Islet of Langerhans (tissue), 1 donor: ENCODE measurements around the gene LRRC73.
"Not testable (repeated sequence)": the region's sequence is repeated elsewhere in the genome, so short reads cannot be mapped to it uniquely, and the experiment has no call there.

Source experiments
- FAIRE-seq: peaks from one replicate; lab custom pipeline; 2011; peaks lifted over from hg19 to GRCh38; lab: Jason Lieb, UNC

LRRC73 gene

GRCh38 chr6:43509142-43509983 lies 783 bp downstream of the LRRC73 start:
- no peak for FAIRE-seq

- no peak for FAIRE-seq
Measured at GRCh38 chr6:43508481-43509141, 1.5 kb downstream of the LRRC73 start.

GRCh38 chr6:43506667-43507471 lies 3.3 kb downstream of the LRRC73 start:
- FAIRE-seq = no peak

- no peak for FAIRE-seq
Measured at GRCh38 chr6:43506171-43506570, 4.0 kb downstream of the LRRC73 start.

GRCh38 chr6:43505718-43506117 lies 4.4 kb downstream of the LRRC73 start:
- FAIRE-seq = no peak

GRCh38 chr6:43504756-43505593 lies 5.2 kb downstream of the LRRC73 start:
- no peak for FAIRE-seq

- no peak for FAIRE-seq
Measured at GRCh38 chr6:43503443-43503842, 6.7 kb downstream of the LRRC73 start.

GRCh38 chr6:43502666-43503065 lies 7.5 kb downstream of the LRRC73 start:
- FAIRE-seq = no peak

- no peak for FAIRE-seq
Measured at GRCh38 chr6:43500921-43501320, 9.2 kb downstream of the LRRC73 start.

- FAIRE-seq = no peak
Measured at GRCh38 chr6:43499028-43499815, 10.9 kb downstream of the LRRC73 start.

GRCh38 chr6:43498291-43498690 lies 11.9 kb downstream of the LRRC73 start:
- not testable (repeated sequence) for FAIRE-seq

- FAIRE-seq = no peak
Measured at GRCh38 chr6:43497689-43498088, 12.5 kb downstream of the LRRC73 start.

GRCh38 chr6:43497129-43497396 lies 13.1 kb downstream of the LRRC73 start:
- FAIRE-seq = no peak

GRCh38 chr6:43496370-43497128 lies 13.6 kb downstream of the LRRC73 start:
- no peak for FAIRE-seq

GRCh38 chr6:43495409-43495941 lies 14.7 kb downstream of the LRRC73 start:
- FAIRE-seq = no peak

- FAIRE-seq = no peak
Measured at GRCh38 chr6:43494766-43495165, 15.4 kb downstream of the LRRC73 start.

- no peak for FAIRE-seq
Measured at GRCh38 chr6:43494321-43494720, 15.8 kb downstream of the LRRC73 start.

- no peak for FAIRE-seq
Measured at GRCh38 chr6:43493833-43494232, 16.3 kb downstream of the LRRC73 start.

- no peak for FAIRE-seq
Measured at GRCh38 chr6:43493230-43493629, 16.9 kb downstream of the LRRC73 start.

- FAIRE-seq = no peak
Measured at GRCh38 chr6:43492673-43493072, 17.5 kb downstream of the LRRC73 start.
